HG02973 (cell line): Measurements from ENCODE around the gene WBP11.

Source experiments
- ATAC-seq: cut with Tn5 transposase; IDR thresholded peaks from one replicate; pipeline ENCODE4 v1.9.1; 2021; ENCODE audit warnings: moderate library complexity; ENCODE audit not compliant: unreplicated experiment

The WBP11 gene

DNA sequence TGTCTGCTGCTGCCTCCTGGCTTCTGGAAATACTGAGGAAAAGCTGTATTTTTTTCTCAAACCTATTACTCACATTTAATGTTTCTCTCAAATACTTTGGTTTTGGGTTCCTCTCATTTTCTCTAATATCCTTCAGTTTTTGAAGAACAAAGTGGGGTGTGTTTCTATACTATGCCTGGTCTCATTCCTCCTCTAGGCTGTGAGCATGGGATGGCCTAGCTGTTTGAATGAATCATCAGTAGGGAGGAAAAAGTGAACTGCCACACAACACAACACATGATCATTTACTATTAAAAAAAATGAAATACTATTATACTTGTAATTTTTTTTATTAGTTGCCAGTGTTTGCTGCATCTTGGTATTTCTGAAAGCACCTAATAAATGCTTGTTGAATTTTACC is 22.0 kb upstream of the WBP11 start:
- ATAC-seq: no peak

DNA sequence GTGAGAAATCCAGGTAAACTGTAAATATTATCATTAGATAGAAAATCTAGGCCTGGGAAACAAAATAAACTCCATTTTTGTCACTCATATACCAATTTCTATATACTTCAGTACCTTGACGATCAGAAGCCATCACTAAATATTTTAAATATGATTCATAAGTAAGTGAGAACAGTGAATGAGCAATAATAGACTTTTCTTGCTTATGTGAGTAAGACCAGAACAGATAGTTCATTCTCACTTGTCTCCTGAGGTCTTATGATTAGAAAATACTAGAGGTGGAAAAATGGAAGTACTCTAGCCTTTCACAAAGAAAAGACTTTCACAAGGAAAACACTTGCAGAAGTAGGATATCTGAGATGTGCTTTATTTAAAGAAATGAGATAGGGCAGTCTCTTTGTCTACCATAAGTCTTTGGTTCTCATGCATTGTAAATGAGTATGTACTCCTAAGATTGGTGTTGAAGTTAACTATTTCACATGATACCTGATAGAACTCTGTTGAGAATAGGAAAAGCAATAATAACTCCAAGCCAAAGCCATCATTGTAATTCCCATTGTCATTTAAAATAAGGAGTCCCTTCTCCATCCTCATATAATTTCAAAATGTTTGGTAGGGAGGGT is 20.8 kb upstream of the WBP11 start:
- ATAC-seq: no peak

DNA sequence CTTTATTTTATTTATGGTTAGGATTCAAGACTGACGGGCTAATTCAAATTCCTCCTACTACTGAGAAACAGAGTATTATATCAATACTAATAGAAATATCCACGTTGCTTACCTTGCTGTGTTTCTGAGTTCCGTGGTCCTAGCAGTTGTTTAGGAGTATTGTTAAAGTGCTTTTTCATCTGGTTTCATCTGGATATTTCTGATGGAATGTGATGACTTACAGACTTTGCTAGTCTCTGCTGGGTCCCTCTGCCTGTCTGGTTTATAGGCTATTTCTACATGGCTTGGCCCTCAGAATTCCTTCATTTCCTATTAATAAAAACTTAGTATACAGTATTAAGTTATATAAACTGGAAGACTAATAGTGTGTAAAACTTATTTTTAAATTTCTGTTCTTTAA is 10.7 kb upstream of the WBP11 start, which contains the start of gene SMCO3:
Gene SMCO3 (minus strand): TSS at position 169 of the 400 bp plus-strand sequence. CDS start 7,502 bp downstream, outside the sequence.
- ATAC-seq: no peak

DNA sequence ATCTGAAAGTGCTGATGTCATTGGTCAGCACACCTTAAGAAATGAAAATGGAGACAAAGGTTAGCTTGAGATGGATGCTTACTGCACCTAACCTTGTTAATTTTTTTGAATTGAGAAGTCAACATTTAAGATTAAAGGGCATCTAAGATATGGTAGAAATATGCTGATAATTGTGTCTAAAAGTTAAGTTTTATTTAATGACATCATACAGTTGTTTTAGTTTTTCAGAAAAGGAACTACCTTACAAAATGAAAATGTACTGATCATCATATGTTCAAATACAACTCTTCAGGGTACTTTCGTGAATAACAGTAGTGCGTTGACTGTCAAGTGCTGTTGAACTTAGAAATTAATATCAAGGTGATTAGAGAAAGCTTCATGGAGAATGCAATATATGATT is 8.2 kb upstream of the WBP11 start:
- no peak for ATAC-seq

DNA sequence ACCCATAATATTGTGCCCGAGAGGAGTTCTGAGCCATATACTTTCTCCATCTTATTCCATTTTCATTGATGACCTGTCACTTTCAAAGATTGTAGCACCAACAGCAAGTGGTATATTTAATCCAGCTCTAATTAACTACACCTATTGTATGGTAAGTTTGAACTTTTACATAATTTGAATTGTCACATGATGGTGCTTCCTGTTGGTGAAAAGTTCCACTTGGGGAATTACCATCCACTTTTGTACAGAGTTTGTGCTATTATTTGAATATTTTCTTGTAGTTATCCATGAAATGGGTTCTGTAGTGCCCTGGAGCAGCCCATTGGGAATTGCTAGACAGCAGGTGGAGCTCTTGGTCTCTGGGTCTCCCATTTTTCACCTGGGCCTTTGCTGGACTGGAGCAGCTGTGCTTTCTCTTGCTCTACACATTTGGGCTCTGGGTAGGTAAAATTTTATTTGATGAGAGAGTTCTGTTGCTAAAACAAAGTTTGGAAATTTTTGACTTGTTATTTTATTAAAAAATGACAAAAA is 7.7 kb upstream of the WBP11 start:
- no peak for ATAC-seq

DNA sequence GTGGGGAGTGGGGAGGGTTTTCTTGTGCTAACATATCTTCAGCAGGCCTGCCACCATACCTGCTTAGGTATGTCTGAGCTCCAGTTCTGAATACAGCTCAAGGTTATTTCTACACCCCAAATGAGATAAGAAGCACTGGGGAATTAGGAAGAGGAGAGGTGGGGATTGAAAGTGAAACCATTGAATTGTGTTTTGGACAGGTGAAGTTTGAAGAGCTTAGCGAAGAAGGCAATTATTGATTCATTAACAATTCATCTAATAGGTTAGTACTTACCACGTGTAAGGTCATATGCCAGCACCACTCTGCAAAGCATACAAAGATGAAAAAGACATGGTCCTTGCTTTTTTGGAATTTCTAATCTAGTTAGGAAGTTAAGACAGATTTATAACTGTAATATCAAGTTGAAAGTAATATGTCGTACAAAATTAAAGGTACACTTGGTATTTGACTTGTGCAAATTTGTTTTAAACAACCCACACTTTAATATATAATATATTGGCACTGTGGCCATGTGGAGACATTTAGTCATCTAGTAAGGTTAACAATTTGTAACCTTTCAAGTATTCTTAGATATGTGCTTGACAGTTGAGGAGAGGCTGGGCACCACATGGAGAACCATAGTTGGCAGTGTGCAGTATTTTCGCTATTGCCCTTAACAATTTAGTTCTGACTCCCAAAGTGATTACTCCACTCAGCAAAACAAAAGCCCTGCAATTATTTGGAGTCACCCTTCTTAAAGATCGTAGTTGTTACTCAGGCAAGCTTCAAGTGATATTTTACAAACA is 7.1 kb upstream of the WBP11 start:
- ATAC-seq: no peak

DNA sequence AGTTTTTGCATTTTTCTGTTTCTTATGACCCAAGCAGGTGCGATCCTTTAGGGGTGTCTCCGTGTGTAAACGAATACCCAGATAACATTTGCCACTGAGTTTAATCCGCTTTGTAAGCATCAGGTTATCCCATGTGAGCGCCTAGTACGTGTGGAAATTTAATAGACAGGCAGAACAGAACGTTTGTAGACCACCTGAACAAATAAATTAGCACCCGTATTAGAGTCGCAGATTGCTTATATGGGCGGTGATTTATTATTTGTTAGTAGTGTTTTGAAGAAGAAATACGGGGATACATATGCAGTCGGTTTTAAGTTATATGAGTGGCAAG is 517 bp upstream of the WBP11 start:
- peak; percentile 15 for ATAC-seq

DNA sequence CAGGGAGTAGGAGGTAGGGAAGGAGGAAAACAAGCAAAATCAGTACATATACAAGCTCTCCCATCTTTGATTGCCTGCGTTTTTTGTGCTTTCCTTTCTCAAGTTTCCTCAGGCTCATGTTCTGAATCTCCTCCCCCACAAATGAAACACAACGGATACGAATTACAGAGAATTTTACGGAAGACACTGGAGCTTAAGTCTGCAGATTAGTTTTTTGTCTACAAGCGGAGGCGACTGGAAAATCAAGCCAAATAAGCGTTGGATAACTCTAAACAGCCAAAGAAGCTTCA is 612 bp downstream of the WBP11 start:
- ATAC-seq: no peak

DNA sequence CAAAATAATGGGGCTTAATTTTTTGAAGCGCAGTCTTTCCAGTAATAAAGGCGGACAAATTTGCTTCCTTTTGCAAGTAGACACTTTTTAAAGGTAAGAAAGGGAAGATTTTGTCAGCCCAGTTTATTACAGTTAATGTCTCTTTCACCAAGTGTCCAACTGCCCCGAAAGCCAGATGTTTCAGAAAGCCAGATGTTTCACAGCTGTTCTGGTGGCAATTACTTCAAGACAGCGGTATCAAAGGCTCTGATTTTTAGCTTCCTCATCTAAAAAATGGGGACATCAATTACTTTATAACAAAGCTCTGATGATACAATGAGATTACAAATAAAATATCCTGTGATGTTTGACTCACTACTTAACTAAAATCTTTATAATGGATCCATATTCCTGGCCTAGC is 1.0 kb downstream of the WBP11 start:
- ATAC-seq: no peak

DNA sequence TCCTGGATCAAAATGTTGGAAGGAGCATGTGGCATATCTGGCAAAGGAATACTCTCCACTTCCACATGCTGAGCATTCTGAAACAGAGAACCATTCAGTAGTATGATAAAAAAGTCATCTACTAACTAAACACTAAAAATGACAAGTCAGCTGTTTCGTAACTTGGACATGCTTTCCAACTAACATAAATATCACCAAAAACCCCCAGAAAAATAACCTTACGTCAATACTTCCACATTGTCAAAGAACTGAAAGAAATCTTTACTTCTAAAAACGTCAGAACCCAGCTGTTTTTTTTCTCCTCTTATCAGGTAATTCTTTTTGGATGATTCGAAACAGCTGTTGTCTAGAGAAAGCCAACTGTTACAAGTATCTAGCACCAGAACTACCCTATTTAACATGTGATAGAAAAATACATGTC is 8.2 kb downstream of the WBP11 start:
- no peak for ATAC-seq

DNA sequence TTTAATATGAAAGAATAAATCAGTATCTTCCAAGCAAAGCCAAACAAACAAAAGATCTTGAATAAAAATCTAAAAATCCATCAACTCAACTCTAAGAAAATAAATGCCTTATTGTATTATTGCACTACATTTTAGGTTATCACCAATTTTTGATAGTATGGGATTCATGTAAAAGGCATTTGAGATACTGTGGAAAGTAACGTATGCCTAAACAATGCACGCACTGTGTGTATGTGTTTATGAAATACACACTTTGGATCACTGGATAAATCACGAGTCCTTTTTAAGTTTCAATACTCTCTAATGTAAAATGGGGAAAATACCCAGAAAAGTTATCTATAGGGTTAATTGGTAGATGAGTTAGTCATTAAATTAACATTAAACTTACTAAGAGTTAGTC is 17.7 kb downstream of the WBP11 start:
- ATAC-seq: no peak

DNA sequence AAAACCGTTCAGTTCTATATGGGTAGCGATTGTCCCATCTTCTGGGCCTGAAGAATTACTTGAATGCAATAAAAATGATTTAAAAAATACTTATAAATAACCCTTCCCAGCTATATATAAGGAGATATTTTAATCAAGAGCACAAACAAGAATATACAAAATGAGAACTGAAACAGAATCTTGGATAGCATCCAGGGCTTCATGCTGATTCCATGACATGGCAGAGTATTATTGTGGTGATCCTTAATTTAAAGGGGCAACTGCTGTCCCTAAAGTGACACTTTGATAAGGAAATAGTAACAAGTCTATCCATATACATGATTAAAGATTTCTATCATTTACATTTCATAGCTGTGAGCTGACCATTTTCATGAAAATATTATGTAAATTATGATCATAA is 18.8 kb downstream of the WBP11 start:
- ATAC-seq: no peak

DNA sequence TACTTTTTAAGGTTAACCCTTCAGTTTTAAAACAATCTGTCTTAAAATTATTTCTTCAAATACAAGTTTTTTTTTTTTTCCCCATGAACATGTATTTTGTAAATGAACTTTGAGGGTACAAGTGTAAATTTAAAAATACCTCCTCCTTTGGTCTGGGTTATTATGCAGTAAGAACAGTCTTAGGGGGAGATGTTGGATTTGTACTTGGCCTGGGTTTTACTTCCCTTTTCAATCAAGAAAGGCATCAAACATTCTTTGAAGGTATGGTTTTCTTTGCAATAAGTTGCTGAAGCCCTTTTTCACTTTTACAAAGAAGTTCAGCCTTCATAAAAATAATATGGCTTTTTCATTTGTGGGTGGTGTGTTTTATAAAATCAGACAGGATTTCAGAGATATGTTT is 20.5 kb downstream of the WBP11 start:
- no peak for ATAC-seq

DNA sequence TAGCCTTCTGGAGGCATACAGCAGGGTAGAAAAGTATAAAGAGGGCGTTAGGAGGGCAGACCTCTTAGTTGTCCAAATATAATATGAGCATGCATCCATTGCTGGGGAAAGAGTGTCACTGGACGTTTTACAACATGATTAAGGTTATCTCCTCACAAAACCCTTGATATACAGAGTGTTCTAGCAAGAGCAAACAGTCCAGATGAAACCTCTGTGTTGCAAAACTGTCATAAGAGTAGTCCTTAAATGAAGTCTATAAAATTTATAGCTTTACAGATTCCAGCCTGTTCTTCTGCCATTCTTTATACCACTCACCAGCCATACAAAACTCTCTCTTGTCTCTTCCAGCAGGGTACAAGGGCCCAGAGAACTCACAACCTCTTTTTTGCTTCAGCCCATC is 21.7 kb downstream of the WBP11 start:
- ATAC-seq: no peak

DNA sequence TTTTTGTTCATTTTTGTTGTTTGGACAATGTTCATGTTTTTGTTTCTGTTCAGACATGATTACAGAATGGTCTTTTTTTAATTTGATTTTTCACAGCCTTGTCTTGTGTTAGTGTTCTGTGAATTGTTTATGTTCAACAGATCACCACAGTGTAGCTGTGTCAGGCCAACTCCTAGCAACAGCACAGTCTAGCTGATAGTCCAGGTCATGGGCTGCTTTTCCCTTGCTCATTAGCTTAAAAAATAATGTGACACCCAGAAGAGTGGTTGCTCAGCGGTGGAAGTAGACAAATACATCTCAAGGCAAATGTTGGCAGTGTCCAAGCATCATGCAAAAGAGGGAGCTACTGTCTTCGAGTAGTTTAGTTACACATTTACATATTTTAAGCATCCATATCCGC is 22.4 kb downstream of the WBP11 start:
- ATAC-seq: no peak

DNA sequence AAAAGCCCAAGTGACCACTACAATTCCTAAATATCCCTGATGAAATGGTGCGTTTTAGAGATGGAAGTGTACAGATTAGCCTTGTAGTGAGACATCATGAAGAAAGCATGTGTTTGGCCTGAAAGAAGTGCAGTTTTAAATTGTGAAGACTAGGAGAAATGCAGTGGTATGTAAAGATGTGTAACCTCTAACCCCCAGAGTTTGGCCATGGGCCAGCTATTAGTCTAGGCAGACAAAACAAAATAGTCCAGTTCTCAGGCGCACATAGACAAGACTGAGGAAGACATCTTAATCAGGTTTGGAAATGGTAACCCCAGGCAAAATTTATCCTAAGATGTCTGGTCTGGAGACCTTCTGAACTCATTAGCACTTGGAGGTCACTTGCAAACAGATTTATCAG is 23.4 kb downstream of the WBP11 start:
- no peak for ATAC-seq

DNA sequence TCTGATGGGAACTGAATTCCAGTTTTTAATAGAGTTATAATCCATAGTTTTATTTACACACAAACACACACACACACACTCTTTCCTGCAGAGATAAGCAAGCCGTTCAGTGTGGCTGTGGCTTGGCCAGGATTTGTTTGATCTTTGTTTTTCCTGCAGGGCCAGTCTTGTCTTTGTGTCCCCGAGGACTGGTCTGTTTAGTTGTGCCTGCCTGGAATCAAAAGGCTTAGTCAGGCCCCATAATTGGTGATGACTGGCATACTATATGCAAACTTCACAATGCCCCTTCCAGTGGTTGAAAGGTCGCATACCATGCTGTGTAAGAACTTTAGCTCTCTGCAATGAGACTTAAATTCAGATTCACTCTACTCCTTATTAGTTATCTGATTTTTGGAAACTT is 26.0 kb downstream of the WBP11 start:
- no peak for ATAC-seq

DNA sequence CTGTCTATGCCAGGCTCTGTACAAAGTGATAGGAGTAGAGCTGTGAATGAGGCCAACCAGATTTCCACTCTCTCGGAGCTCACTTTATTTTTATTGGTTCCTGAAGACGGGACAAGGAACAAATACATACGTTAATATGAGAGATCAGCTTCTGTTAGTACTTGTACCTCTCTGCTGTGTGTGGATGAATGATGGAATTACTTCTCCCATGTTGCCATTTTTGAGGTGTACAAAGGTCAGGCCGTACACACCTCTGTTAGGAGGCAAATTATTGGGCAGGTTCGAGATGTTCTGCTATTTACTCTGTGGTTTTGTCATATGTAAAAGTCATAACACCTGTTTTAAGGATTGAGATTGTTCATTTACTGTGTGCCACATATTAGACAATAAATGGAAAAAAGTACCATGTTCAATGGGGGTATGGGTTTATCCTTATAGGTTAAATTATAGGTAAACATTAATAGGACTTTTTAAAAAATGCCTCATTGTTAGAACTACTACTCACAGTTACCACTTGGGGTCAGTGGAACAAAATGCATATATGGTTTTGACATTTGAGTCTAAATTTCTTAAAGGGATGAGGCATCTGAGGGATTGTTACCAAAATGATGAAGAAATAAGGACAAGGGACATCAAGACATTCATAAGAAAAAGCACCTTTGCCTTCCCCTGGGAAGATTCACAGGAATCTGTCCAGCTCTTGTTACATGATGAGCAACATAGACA is 26.9 kb downstream of the WBP11 start:
- no peak for ATAC-seq

DNA sequence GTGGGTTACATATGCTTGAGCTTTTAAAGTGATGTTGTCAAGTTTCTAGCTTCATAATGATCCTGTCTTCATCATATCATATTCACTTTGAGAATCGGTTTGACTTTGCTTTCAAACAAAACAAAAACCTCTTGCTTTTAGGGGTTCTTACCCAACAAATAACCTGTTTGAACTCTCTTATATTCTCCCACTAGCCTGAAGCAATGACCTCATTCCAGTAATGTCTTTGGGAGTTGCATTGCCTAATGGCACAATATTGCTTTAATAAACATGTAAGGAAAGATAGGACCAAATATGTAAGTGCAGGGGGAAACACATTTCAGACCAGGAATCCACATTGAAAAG is 27.7 kb downstream of the WBP11 start:
- no peak for ATAC-seq

DNA sequence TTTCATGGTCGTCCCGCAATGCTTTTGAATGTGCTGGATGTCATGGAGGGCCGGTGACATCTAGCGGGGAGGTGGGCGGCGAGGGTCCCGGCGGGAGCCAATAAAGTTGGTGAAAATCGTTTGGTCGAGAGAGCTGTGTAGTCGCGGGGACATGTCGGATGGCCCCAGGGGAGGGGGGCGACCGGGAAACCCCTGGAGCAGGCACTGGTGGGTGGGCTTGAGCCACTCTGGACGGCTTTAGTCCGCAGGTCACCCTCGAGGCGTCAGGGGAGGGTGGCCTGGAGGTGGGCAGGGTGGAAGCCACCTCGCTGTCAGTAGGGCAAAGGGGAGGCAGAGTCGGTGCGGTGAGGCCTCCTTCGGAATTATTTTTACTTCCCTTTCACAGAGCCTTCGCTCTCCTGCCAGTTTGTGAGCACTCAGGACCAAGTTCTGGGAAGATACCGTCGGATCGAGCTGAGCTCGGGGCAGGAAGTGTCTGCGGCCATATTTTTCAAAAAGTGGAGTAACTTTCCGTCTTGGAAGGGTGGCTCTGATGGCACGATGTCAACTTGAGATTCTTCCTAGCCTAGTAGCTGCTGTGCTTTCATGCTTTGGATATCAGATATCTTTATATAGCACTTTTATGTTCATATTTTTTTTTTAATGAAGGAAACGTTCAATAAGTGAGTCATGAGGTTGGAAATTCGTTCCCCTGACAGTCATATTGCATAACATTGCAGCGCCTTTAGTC is 28.2 kb downstream of the WBP11 start:
- ATAC-seq: no peak

DNA sequence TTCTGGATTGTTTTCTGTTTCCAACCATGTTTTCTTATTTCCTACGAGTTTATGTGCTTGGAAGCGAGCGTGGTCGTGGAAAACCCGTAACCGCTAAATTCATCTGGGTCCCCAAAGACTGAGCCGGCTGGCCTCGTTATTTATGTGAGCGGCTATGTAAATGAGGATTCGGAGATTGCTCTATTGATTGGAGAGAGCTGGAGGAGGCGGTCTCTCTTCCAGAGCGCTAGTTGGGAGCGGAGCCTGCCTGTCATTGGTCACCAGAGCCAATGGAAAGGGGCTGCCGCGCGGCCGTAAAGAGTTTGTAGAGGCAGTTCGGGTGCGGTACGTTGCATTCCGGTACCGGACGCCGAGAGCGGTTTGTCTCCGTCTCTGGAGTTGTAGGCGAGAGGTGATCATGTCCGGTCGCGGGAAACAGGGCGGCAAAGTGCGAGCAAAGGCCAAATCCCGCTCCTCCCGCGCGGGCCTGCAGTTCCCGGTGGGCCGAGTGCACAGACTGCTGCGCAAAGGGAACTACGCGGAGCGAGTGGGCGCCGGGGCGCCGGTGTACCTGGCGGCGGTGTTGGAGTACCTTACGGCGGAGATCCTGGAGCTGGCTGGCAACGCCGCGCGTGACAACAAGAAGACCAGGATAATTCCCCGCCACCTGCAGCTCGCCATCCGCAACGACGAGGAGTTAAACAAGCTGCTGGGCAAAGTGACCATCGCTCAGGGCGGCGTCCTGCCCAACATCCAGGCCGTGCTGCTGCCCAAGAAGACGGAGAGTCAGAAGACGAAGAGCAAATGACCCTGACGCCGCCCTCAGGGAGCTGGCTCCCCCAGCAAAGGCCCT is 29.0 kb downstream of the WBP11 start:
- ATAC-seq: peak; percentile 57
